NK-92 treated with Interleukin-12 subunit alpha and Interleukin-12 subunit beta, amount 100 ng/mL, for 24 hours (cell line): Measurements from ENCODE around the gene NKAPL.

Experiments
- DNase-seq: peaks from one replicate; lab custom pipeline; 2025; lab: John Stamatoyannopoulos, UW

The NKAPL gene

GRCh38 chr6:28245206-28245941 lies 13.7 kb upstream of the NKAPL start:
- no peak for DNase-seq

GRCh38 chr6:28248916-28249315 lies 10.2 kb upstream of the NKAPL start:
- no peak for DNase-seq

GRCh38 chr6:28250747-28251146 lies 8.3 kb upstream of the NKAPL start:
- DNase-seq = no peak

GRCh38 chr6:28251661-28252008 lies 7.5 kb upstream of the NKAPL start:
- DNase-seq = peak; percentile 7

GRCh38 chr6:28252009-28252975 lies 6.8 kb upstream of the NKAPL start, which contains the start of gene ZKSCAN4:
Gene ZKSCAN4 (minus strand): TSS chr6:28252269. CDS start chr6:28251980, 289 bp downstream.
- DNase-seq = peak; percentile 63

GRCh38 chr6:28254121-28254519 lies 5.0 kb upstream of the NKAPL start:
- peak; percentile 4 for DNase-seq

- DNase-seq = no peak
Observed at GRCh38 chr6:28257042-28257441, 2.1 kb upstream of the NKAPL start.

GRCh38 chr6:28263922-28264321 lies 4.8 kb downstream of the NKAPL start:
- DNase-seq = no peak

- no peak for DNase-seq
Observed at GRCh38 chr6:28264834-28265401, 5.8 kb downstream of the NKAPL start.

GRCh38 chr6:28266563-28266961 lies 7.5 kb downstream of the NKAPL start:
- DNase-seq = no peak

- DNase-seq = peak; percentile 79
Observed at GRCh38 chr6:28266962-28267694, 8.0 kb downstream of the NKAPL start, which contains the start of gene ZSCAN26. Gene ZSCAN26 (plus strand): TSS chr6:28267143. CDS start chr6:28271920, 4,777 bp downstream.

GRCh38 chr6:28267695-28268059 lies 8.6 kb downstream of the NKAPL start:
- no peak for DNase-seq

- DNase-seq = peak; percentile 4
Observed at GRCh38 chr6:28269492-28269891, 10.4 kb downstream of the NKAPL start.

GRCh38 chr6:28274888-28275287 lies 15.8 kb downstream of the NKAPL start:
- DNase-seq = no peak

GRCh38 chr6:28277746-28278145 lies 18.6 kb downstream of the NKAPL start:
- no peak for DNase-seq

GRCh38 chr6:28280595-28281287 lies 21.6 kb downstream of the NKAPL start:
- no peak for DNase-seq

GRCh38 chr6:28281288-28282064 lies 22.4 kb downstream of the NKAPL start, which contains the start of gene PGBD1:
Gene PGBD1 (plus strand): TSS chr6:28281572. CDS start chr6:28283814, 2,242 bp downstream.
- peak; percentile 53 for DNase-seq

GRCh38 chr6:28282926-28283325 lies 23.8 kb downstream of the NKAPL start:
- DNase-seq = no peak

GRCh38 chr6:28291573-28291972 lies 32.5 kb downstream of the NKAPL start:
- DNase-seq = no peak

GRCh38 chr6:28295326-28295725 lies 36.2 kb downstream of the NKAPL start:
- DNase-seq = no peak
